T-helper 2 cell treated with Interferon-gamma antibody and Interleukin-4, amounts not matched to agents 100 ng/mL and 5 ng/mL, for 36 hours (primary cell): Measurements from ENCODE around the gene ABCA5. TPM values are rescaled to one million over a fixed set of nuclear protein-coding genes. Genes with fewer than 3 reads are reported as not detected.

Experiments used
- intact Hi-C: fragments of 100-400 bp; cut with micrococcal nuclease; formaldehyde crosslinking; loops from one replicate; pipeline ENCODE4 v1.15.1; 2023
- total RNA-seq: library from RNA; stranded (reverse); gene quantifications from 2 replicates; pipeline ENCODE4 v1.2.3, GENCODE V29; 2022

The ABCA5 gene
- total RNA-seq = 12.9 and 14.5 TPM in 2 replicates

DNA sequence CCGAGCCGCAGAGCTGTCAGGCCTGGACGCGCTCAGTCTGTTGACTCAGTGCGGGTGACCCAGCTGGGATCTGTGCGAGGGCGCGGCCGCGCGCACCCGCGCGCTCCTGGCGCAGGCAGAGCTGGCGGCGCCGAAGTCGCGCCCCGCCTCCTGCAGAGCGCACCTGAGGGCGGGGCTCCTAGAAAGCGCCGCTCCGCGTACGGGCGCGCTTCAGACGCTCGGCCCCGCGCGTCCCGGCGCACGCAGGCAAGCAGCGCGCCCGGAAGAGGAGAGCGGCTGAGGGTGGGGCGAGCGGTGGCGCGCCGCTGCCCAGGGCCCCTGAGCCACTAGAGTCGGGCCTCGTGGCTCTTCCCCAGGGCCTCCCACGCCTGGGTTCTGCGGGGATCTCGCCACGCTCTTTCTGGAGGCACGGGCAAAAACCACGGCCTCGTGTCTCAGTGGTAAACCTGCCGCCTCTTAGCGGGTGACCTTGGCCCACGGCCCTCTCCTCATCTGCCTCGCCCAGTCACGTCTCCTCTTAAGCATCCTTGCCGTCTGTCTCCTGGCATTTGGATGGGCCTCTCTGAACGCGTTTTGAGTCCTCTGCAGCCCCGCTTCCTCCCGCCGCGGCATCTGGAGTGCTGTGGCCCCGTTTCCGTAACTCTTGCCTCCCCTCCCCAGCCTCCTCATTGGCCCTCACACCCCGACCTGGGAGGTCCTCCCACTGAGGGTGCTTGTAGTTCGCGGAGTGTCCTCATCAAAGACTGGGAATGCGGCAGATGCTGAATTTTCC is at the start of gene ABCA5:
Gene ABCA5 (minus strand): TSS at position 74 of the 772 bp plus-strand sequence. CDS start 12,718 bp downstream, outside the sequence.
- intact Hi-C loops = loop anchor here (1.0 to 10.0 kb wide), 7 partner anchors 68 to 1335 kb away; partner anchors contain the start of genes ARSG, KCNJ2, PRKAR1A and SLC16A6

DNA sequence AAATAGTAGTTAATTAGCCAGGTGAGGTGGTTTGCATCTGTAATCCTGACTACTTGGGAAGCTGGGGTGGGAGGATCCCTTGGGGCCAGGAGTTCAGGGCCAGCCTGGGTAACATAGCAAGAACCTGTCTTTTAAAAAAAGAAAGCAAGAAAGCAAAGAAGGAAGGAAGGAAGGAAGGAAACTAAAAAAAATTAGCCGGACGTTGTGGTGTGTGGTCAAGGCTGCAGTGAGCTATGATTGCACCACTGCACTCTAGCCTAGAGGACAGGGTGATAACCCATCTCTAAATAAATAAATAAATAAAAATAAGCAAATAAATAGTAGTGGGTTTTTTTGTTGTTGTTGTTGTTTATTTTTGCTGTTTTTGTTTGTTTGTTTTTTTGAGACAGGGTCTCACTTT is 48.3 kb upstream of the ABCA5 start:
- intact Hi-C loops = no loop called here

GRCh38 chr17:69373069-69373468 is 46.1 kb upstream of the ABCA5 start:
- intact Hi-C loops = no loop called here

DNA sequence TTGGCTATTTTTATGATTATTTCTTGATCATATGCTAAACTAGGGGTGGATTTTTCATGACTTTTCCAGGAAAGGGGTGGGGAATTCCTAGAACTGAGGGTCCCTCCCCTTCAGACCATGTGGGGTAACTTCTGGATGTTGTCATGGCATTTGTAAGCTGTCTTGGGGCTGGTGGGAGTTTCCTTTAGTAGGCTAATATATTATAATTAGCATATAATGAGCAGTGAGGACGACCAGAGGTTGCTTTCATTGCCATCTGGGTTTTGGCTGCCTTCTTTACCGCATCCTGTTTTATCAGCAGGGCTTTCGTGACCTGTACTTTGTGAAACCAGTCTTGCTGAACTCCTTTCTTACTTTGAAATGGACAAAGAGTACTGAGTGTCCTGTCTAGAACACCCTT is 40.4 kb upstream of the ABCA5 start:
- intact Hi-C loops = no loop called here

DNA sequence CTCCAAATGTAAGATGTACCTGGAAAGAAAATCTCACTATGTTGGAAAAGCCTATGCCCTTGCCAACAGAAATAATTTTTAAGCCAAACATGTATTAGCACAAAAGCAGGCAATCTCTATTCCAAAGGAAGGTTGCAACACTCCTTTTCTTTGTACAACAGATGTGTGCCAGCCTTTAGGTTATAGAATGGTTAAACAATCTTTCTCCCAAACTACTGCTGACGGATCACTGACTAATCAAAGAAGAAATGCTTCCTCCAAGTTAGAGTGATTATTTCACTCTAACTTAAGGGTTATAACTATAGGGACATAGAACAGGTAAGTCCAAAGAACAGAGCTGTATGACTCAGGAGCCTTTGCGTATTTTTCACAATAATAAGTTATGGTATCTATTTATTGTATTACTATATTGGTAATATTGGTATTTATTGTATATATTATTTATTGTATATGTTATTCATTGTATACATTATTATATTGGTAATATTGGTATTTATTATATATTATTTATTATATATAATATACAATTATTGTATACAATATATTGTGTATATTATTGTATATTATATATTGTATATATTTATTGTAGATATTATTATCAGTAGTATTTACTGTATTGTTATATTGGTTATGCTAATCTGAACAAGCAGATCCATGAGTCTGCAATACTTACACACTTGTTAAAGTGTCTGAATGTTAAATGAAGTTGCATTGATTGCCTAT is 36.7 kb upstream of the ABCA5 start:
- intact Hi-C loops = no loop called here

DNA sequence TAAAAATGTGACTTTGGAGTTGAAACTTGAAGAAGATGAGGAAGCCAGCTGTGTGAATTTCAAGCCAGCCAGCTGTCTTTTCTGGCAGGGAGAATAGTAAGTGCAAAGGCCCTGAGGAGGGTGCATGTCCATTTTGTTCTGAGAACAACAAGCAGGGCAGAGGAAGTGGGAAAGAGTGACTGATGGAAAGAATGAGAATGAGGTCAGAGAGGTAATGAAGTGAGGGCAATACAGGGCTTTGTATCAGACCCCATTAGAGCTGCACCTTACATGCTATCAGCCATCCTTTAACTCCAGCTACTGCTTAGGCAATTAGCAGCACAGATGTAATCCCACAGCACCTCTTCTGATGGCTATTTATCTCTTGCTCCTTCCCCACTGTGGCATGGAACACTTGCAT is 34.2 kb upstream of the ABCA5 start:
- intact Hi-C loops = no loop called here

DNA sequence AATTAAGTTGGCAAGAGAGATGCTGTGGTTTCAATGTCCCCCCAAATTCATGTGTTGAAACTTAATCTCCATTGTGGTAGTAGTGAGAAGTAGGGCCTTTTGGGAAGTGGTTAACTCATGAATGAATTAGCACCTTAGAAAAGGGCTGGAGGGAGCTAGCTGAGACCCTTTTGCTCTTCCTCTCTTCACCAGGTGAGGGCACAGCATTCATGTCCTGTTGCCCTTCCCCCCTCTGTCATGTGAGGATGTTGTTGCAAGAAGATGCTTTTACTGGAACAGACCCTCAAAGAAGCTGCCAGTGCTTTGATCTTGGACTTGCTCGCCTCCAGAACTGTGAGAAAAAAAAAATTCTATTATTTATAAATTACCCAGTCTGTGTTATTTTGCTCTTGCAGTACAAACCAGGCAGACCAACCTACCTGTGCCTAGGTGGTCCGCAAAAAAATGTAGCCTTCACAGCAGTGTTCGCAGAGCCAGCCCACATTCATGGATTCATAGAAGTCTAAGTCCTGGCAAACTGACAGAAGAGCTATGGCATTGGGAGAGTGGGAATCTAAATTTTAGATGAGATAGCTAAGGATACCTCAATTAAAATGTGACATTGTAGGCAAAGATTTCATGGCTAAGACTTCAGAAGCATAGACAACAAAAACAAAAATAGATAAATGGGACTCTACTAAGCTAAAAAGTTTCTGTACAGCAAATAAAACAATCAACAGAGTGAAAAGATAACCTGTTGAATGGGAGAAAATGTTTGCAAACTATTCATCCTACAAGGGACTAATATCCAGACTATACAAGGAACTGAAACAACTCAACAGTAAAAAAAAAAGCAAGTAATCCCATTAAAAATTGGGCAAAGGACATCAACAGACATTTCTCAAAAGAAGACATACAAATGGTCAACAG is 32.0 kb upstream of the ABCA5 start:
- intact Hi-C loops = no loop called here

DNA sequence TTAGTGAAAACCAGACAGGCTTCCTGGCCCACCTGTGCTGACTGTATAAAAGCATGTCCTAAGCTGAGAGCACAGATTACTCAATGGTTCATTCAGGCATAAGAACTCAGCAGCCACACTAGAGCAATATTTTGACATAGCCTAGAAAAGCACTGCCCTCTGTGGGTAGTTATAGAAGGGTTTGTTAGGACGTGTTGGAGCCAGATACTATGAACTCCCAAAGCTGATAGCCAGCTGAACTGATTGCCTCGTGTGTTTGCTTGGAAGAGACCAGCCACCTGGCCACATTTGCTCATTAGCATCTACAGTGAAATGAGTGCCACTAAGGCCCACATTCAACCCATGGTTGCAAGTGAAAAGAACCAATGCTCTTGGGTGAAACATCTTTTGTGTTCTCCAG is 30.8 kb upstream of the ABCA5 start:
- intact Hi-C loops = no loop called here

DNA sequence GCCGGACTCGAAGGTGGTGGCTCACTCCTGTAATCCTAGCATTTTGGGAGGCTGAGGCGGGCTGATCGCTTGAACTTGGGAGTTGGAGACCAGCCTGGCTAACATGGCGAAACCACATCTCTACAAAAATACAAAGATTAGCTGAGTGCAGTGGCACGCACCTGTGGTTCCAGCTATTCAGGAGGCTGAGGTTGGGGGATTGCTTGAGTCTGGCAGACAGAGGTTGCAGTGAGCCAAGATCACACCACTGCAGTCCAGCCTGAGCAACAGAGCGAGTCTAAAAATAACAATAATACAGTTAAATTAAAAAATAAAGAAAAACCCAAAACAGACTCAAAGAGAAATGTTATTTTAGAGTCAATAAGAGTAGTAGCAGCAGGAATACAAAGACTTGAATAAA is 29.7 kb upstream of the ABCA5 start:
- intact Hi-C loops = no loop called here

DNA sequence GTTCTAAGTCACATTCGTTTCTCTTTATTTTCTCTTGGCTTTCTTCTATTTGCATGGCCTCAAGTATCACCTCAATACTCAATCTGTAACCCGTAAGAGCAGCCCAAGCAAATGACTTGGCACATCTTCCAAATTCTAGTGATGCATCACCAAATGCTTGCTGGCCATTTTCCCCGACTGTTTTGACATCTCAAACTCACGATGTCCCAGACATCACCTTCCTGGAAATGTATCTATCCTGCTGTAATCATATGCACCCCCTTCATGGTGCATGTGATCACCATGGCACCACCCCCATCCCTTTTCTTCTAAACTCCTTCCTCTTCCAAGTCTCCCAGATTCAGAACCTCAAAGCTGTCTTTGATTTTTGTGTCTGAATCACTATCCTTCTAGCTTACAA is 24.0 kb upstream of the ABCA5 start:
- intact Hi-C loops = no loop called here

GRCh38 chr17:69348429-69348828 is 21.5 kb upstream of the ABCA5 start:
- intact Hi-C loops = loop anchor here (10.0 kb wide), 1 partner anchor 64 kb away; no protein-coding TSS in a partner anchor

DNA sequence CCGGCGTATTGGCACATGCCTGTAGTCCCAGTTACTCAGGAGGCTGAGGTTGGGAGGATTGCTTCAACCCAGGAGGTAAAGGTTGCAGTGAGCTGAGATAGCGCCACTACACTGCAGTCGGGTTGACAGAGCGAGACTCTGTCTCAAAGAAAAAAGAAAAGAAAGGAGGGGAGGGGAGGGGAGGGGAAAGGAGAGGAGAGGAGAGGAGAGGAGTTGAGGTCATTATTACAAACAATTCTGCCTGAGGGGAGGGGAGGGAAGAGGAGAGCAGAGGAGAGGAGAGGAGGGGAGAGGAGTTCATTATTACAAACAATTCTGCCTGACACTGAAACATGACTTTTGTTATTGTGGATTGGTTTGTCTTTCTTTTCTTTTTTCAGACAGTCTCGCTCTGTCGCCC is 19.8 kb upstream of the ABCA5 start:
- intact Hi-C loops = loop anchor here (10.0 kb wide), 1 partner anchor 62 kb away; no protein-coding TSS in a partner anchor

DNA sequence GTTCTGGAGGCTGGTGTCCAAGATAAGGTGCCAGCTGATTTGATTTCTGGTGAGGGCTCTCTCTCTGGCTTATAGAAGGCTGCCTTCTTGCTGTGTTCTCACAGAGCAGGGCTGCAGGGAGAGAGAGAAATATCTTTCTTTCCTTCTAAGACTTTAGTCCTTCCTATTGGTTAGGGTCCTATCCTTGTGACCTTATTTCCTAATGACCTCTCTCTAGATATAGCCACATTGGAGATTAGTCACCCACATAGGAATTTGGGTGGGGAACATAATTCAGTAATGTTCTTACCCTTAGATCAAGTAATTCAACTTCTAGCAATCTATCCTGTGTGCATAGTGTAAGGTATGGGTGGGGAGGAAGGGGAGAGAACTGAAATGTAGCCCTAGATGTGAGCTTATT is 18.0 kb upstream of the ABCA5 start:
- intact Hi-C loops = loop anchor here (10.0 kb wide), 1 partner anchor 60 kb away; no protein-coding TSS in a partner anchor

DNA sequence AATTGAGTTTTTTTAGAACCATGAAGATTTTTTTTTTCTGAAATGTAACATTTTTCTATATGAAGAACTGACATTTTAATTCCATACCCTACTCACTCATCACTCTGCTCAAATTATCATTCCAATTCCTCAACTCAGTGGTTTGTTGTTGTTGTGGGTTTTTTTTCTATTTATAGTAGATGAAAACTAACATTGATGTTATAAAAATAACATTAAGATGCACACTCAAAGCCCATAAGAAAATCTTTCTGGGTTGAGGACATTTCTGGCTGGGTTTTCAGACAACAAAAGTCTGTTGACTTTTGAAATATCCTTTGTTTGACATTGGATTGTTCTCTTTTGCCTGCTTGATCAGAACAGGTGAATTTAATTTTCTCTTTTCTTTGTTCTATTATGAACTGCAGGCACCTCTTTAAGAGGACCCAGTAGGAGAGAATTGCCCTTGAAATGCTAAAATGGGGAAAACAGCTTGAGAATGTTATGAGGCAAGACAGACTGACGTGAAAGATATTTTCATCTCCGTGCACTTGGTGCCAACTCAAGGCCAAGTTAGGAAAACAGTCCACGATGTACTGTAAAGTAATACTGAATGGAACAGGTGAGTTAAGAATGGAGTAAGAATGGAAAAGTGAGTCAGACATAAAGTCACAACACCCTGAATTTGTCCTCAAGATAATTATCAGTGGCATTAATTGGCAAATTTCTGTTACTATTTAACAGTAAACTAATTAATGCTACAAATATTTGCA is 16.1 kb upstream of the ABCA5 start:
- intact Hi-C loops = loop anchor here (10.0 kb wide), 1 partner anchor 58 kb away; no protein-coding TSS in a partner anchor

DNA sequence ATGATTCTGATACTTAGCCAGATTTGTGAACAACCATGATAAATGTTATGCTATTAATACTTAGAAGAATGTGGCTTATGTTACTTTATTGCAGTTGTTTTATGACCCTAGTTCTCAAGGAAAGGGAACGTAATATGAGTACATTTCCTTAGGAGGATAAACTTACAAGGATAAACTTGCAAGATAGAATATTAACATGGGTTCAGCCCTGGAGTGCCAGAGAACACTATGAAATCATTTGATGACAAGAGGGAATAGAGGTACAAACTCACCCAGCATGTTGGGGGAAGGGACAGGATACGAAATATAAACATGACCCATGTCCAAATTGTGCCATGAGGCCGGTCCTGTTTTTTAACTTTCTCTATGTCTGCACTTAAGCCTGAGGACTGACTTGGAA is 13.0 kb upstream of the ABCA5 start:
- intact Hi-C loops = loop anchor here (10.0 kb wide), 1 partner anchor 55 kb away; no protein-coding TSS in a partner anchor

- intact Hi-C loops = no loop called here
These were observed 10.1 kb upstream of the ABCA5 start for GRCh38 chr17:69336996-69337395.

- intact Hi-C loops = no loop called here
These were observed 9.6 kb upstream of the ABCA5 start for GRCh38 chr17:69336580-69336979.

- intact Hi-C loops = loop anchor here (2.0 kb wide), 2 partner anchors 60 to 188 kb away; no protein-coding TSS in a partner anchor
These were observed 8.1 kb upstream of the ABCA5 start for GRCh38 chr17:69335058-69335457.

GRCh38 chr17:69333561-69333960 is 6.6 kb upstream of the ABCA5 start:
- intact Hi-C loops = no loop called here

DNA sequence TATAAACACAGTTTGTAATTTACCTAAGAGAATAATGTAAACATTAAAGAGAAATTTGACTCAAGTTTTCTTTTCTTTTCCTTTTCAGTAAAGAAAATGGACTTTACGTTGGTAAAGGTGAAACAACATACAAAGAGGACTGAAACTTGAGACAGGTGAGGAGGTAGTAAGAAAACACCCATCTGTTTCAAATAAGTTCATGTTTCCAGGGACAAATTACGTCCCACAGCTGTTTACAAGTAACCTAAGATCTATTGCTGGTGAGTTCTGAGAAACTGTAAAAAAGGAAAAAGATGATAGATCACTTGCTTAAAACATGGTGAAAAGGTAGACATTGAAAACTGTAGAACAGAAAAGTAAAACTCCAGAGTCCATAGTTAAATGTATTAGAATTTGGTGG is 4.8 kb upstream of the ABCA5 start:
- intact Hi-C loops = no loop called here
